CD1c-positive myeloid dendritic cell (primary cell): ENCODE measurements around the gene TCAF1.
A peak's percentile ranks its signal among the peaks of the same experiment; 100 is the strongest.

Experiments used
- DNase-seq: peaks from one replicate; pipeline ENCODE4 v3.0.0-alpha.2; 2016; ENCODE audit errors: extremely low spot score

The TCAF1 gene, protein sequence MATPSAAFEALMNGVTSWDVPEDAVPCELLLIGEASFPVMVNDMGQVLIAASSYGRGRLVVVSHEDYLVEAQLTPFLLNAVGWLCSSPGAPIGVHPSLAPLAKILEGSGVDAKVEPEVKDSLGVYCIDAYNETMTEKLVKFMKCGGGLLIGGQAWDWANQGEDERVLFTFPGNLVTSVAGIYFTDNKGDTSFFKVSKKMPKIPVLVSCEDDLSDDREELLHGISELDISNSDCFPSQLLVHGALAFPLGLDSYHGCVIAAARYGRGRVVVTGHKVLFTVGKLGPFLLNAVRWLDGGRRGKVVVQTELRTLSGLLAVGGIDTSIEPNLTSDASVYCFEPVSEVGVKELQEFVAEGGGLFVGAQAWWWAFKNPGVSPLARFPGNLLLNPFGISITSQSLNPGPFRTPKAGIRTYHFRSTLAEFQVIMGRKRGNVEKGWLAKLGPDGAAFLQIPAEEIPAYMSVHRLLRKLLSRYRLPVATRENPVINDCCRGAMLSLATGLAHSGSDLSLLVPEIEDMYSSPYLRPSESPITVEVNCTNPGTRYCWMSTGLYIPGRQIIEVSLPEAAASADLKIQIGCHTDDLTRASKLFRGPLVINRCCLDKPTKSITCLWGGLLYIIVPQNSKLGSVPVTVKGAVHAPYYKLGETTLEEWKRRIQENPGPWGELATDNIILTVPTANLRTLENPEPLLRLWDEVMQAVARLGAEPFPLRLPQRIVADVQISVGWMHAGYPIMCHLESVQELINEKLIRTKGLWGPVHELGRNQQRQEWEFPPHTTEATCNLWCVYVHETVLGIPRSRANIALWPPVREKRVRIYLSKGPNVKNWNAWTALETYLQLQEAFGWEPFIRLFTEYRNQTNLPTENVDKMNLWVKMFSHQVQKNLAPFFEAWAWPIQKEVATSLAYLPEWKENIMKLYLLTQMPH

DNA sequence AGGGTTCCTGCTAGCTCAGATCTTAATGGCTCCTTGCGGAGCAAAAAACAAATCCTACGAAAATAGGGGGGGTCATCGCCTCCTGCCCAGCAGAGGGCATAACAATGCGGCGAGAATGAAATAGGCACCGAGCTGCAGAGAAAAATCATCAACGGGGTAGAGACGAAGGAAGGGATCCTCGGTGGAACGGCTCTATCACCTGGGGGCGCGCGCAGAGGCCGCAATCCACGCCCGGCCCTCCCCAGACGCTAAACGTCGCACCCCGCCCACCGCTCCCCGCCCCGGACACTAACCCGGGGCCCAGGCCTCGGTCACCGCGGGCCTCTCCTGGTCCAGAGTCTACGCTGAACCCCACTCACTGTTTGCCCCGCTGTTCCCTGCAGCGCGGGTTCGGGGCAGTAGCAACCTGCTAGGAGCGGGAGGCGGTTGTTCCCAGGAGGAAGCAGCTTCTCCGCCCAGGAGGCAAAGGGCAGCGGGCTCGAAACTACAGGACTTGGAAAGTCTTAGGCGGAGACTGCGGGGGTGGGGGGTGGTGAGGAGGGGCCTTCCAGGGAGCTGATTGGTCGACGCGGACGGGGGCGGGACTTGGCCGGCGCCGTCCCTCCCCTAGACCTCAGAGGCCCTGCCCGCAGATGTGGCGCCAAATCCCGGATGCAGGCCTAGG lies at the start of gene TCAF1:
TSS of gene TCAF1 (minus strand) at position 509 of the 664 bp plus-strand sequence. CDS start 25,568 bp downstream, outside the sequence.
- peak; percentile 95 for DNase-seq

DNA sequence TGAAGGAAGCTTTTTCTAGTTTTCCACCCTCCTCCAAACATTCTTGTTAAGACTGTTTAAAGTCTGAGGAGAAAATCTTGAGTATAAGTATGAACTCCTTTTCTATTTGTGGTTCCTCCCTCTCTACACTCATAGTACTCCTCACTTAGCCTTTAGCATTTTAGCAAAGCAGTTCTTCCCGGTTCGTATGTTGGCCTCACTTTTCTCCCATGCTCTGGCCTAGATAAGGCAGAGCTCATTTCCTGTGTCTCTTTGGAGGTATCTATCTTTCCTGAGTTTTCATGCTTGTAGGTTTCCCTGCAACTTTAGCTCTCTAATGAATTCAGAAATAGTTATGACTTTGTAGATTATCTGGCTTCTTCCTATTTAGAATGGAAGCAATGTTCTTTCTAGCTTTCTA lies 46.8 kb upstream of the TCAF1 start:
- no peak for DNase-seq

DNA sequence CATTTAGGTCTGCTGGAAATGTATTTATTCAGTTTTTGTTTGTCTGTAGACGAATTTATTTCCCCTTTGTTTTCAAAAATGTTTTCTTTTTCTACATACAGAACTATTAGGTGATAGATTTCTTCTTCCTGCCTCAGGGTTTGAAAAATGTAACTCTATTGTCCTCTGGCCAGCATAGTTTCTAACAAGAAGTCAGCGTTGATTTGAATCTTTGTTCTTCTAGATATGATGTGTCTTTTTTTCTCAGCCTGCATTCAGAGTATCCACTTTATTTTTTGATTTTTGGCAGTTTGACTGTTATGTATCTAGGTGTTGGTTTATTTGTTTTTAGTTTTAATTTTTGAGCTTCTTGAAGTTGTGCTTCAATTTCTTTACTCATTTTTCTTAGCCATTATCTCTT lies 45.1 kb upstream of the TCAF1 start:
- no peak for DNase-seq

DNA sequence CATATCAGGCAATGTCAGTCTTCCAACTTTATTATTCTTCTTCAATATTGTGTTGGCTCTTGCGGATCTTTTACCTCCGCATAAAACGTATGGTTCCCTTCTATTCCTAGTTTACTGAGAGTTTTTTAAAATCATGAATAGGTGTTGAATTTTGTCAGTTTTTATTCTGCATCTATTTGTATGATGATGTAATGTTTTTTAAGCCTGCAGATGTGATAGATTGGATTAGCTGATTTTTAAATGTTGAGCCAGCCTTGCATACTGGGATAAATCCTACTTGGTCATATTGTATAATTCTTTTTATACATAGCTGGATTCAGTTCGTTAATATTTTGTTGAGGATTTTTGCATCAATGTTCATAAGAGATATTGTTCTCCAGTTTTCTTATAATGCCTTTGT lies 43.4 kb upstream of the TCAF1 start:
- no peak for DNase-seq

DNA sequence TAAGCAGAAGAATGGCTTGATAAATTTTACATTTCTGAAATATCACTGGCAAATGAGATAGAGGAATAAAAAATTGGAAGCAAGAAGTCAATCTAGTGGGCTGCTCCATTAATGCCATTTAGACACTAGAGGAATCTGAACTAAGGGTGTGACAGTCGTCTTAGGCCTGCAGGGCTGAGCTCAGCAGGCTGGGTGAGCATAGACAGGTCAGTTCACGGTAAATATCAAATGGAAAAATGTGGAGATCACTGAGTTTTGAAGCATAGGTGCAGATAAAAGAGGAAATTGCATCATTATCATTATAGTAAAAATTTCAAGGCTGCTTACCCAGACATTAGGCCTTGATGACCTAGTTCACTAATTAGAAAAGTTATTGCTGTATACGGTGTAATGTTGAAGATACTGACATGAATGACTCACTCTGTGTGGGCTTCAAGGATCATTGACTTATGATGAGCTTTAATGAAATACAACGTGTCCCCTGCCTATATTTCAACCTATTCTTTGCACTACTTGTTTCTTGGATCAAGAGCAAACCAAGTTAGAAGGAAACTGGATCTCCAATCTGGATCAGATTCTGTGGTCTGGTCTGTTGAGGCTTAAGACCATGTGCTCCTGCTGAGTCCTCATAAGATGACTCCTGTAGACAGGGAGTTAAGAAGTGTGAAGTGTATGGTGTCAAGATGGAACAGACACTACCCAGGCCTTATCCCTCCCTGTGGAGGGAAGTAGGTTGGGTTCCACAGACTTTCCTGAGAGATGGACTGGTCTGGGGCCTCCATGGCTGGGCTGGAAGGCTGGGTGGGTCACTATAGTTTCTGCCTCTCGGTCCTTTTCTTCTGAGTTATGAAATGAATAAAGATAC lies 36.6 kb upstream of the TCAF1 start:
- no peak for DNase-seq

DNA sequence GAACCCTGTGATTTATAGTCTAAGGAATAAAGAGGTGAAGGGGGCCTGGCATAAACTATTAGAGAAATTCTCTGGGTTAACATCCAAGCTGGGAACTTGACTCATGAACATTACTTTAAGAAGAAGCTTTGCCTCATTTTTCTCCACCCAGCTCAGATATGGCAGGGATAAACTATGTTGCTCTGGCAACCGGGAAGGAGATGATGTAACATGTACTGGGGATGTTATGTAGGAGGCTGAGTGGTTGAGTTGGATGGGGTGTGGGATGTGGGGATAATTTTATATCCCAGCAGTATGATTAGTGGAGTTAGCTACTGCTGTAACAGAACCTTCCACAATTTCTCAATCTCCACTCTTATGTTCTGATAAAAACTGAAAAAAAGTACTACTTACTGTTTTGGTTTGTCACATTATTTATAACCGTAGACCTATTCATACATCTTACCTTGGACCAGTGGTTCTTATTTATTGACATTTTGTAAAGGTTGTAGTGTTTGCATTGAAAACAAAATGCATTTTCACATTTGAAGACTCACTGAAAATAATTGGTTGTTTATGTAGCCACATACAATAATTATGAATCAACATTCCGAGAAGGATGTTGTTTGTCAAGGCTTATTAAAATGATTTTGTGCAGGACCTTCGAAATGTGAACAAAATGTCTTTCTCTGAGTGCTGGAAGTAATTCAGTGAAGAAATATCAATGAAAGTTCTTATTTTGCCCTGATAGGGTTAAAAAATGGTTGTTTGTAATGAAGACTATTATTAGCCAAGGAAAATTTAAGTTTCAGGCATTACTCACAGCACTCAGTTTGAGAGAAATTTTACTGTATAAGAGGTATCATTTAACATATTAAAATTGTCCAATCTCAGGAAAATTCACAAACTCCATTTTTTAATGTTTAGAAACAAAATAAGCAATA lies 34.4 kb upstream of the TCAF1 start:
- DNase-seq: no peak

DNA sequence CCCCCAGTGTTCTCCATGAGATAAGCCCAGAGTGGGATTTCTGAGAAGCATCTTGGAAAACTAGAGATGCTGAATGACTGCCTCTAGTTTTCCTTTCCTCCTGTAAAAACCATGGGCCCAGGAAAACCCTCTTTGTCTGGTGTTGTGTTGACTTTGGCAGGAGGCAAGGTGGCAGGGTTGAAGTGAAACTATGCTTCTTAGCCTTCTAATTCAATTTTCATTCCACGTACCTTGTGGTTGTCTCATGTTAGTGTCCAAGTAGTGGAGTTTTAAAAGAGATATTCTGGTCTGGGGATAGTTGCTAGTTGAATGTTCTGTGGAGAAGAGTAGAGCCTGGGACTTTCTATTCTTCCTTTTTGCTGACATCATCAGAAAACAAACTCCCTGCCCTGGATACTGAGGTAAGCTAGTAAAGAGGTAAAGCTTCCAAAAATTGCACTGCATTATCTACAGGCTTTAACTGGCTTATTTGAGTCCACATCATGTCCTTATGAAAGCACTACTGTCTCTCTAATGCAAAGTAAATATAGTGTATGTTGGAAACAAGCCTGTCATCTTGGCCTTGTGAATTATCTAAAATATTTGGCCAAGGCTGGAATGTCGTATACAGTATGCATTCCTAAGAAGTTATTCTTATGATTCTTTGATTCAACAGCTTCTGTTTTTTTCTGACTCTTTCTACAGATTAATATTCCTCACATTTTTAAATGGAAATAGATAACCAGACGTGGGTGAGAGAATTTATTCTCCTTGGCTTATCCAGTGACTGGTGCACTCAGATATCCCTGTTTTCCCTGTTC lies 32.8 kb upstream of the TCAF1 start, which contains the start of gene OR2F2:
TSS of gene OR2F2 (plus strand) at position 708 of the 800 bp plus-strand sequence. CDS start at position 708, 0 bp downstream.
- DNase-seq: no peak

DNA sequence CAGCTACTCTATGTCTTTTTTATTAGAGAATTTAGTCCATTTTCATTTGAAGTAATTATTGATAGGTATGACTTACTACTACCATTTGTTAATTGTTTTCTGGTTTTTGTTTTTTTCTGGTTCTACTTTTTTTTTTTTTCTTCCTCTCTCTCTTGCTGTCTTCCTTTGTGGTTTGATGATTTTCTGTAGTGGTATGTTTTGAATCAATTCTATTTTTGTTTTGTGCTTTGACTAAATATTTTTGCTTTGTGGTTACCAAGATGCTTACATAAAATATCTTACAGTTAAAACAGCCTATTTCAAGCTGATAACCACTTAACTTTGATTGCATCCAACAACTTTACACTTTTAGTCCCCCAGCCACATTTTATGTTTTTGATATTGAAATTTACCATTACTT lies 29.8 kb upstream of the TCAF1 start:
- DNase-seq: no peak

DNA sequence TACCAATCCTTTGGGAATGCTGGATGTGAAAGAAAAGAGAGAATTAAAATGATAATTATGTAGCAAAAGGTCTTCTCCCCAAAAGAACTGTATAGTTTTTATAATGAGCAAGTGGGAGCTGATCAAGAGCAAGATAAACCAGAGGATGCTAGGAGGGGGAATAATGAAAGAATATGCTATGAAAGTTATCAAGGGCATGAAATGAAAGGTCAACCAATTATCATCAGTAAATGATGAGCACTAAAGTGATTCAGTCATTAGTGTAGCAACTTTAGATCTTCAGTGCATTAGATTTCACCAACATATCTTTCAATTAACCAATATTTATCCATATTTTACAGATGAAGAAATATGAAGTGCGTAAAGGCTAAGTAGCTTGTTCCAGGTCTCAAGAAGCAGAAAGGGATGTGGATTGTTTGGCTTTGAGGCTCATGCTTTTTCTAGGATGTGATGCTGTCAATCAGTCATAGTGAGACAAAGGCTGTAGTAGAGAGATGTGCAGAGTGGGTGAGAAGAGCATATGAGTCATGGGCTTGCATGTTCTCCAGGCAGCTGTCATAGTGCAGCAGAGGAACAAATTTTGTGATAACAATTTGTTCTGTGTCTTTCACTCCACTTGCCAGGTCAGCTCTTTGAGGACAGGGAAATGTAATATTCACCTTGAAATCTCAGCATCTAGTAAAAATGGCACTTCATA lies 27.4 kb upstream of the TCAF1 start:
- DNase-seq: no peak

DNA sequence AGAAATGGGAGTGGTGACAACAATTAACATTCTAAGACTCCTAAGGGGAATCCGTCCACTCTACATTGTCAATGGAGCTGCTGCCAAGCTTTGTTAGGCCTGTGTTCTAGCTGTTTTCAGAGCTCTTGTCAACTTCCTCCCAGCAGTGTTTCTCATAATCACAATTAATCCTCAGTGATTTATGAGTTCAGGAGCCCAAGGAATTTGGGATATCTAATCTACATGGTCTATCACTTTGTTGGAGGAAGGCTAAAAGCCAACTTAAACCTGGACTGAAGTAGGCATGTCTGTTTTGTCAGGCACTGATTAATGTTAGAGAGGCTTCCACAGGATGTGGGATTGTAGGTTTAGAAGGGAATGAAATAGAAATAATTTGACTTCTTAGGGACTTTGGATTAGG lies 22.9 kb upstream of the TCAF1 start:
- DNase-seq: no peak

DNA sequence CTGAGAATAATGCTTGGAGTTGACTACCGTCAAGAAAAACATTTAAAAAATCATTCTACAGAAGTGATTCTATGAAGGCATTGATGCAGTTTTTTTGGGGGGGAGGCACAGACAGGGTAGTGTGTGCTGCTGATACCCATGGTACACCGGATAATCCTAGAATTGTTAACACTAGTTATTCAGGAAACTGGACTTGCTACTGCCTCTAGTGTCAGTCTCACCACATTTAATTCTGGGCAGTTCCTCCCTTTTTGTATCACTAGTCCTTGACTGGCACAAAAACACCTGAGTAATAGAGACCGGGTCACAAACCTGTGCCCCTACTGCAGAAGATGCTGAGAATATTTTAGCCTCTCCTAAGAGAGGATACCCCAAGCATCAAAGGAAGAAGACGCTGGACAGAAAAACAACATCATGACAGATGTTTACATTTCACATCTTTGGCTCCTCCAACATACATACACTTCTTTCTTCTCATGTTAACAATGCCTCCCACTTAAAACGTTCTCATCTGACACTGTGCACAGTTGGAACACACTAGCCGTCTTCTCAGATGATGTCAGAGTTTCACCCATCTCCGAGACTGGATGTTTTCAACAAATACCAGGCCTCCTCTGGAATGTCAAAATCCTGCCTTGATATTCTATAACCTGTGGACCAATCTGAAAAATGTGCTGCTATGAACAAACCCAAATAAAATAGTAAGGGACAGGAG lies 13.1 kb upstream of the TCAF1 start:
- no peak for DNase-seq

DNA sequence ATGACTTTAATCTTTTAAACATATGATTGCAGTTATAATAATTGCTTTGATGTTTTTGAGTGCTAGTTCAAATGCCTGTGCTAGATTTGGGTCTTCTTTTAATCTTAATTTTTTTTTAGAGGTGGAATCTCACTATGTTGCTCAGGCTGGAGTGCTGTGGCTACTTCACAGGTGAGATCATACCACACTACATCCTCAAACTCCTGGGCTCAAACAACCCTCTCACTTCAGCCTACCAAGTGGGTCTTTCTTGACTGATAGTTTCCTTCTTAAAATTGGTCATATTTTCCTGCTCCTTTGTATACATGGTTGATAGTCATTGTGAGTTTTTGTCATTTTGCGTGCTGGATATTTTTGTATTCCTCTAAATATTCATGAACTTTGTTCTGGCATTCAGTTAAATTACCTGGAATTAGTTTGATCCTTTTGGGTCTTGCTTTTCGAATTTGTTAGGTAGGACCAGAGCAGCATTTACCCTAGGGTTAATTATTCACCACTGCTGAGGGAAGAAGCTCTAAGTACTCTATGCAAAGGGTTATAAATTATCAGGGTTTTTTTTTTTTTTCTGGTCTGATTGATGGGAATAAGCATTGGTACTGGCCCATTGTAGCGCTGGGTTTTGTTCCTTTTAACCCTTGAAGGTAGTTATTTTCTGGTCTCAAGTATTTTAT lies 12.1 kb upstream of the TCAF1 start:
- no peak for DNase-seq

DNA sequence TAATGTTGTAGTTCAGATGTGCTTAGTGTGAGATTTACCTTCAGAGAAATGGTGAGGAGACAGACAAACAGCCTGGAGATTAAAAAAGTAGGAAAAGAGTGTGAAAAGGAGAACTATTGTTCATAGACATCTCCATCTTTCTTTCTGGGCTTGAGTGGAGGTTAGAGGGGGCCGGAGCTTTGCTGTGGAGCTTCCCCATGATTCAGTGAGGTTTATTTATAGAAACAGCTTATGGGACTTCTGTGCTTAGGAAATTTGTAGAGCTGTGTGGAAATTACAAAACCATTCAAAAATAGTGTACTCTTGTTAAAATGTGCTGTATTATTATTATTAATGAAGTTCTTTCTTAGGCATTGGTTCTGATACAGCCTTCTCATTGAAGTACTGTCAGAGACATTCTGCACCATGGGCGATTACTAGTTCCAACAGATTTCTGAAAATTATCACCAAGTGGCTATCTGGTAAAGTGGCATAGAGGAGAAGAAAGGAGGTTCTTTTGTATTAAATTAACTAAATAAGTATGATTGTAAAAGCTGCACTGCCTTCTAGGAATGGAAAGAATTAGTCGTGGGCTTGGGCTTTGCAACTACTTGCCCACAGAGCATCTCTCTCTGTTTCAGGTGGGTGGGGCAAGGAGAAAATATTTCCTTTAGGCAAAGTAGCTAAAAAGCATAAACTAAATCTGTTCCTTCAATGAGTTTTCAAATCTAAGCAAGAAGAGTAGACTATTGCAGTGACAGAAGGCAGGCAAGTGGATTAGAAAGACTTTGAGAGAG lies 8.7 kb upstream of the TCAF1 start:
- no peak for DNase-seq

DNA sequence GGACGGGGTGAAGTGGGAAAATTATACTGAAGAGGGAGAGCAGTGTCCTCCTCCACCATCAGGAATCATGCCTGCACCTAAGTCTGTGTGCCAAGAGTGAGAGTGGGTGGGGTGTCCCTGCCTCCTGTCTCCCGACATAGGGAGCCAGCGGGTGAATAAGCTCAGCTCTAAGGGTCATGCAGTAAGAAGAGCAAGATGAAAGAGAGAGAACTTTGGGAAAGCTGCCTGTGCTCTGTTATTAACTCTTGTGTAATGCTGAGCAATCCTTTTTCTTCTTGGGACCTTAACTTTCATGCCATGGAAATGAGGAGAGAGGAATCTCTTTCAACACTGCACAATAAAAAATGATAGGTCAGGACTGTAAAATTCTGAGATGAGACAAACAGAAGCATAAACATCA lies 7.9 kb upstream of the TCAF1 start:
- no peak for DNase-seq

DNA sequence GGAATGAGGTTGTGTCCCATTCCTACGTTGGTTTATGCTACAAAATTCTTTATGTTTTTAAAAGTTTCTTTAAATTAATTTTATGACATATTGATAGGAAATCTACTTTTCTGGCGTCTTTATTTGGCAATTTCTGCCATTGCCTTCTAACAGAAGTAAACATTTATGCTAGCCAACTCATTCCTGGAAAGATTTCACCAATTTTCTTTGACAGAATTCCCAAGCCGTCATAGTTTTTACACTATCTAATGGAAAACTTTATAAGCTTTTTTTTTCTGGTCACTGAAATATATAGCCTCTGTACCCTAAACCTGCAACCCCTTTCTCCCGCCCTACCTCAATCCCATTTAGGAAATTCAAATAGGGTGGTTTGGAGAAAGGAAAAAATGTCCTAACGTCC lies 6.1 kb upstream of the TCAF1 start:
- no peak for DNase-seq

DNA sequence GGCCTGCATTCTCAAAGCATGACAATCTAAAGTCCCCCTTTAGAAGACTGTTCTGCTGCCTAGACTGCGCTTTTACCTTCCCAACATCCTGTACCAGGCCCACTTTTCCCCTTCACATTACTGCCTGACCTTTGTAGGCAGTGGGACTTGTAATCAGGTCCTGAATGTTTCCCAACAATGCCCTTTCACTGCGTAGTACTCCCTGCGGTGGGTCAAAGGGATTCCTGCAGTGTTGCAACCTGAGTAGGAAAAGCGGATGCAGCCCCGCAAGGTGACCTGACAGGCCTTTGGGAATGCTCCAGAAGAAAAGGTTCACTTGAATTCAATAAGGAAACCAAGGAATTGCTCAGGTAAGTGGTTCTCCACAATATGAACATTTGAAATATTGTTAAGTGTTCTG lies 4.9 kb upstream of the TCAF1 start:
- DNase-seq: no peak

DNA sequence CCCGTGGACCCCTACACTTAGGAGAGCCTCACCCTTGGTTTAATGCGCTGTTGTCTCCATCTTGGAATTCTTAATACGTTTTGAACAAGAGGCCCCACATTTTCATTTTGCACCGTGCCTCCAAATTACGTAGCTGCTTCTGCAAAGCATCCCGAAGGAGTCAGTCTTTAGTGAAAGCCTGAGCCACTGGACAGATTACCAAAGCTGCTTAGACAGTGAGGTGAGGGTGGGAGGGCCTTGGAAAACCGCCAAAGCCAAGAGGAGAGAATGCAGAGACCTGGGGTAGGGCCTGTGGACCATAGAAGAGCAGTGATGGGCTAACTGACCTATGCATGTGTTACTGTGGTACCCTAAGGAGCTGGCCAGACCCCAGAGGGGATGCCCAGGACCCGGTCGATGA lies 4.2 kb upstream of the TCAF1 start:
- DNase-seq: no peak
